Hepatocyte (in vitro differentiated cells): ENCODE measurements around the gene PDE11A.

ENCODE experiments used
- EZH2 ChIP-seq: fragments of 200-600 bp; sonication (generic); IDR thresholded peaks from 2 replicates; pipeline ENCODE4 v1.6.1; 2016; ENCODE audit warnings: antibody characterized with exemption, mild to moderate bottlenecking, borderline replicate concordance
- EZH2phosphoT487 ChIP-seq: fragments of 200-600 bp; sonication (generic); IDR thresholded peaks from one replicate; pipeline ENCODE4 v1.6.1; 2018; ENCODE audit warnings: antibody characterized with exemption, mild to moderate bottlenecking, low read depth, moderate library complexity; ENCODE audit not compliant: unreplicated experiment, severe bottlenecking
- TF ChIP-seq, protein P1 (sequence below): fragments of 200-600 bp; sonication (generic); IDR thresholded peaks from 2 replicates; pipeline ENCODE4 v1.5.1; 2016; ENCODE audit warnings: antibody characterized with exemption, mild to moderate bottlenecking; ENCODE audit not compliant: poor library complexity

DNA sequence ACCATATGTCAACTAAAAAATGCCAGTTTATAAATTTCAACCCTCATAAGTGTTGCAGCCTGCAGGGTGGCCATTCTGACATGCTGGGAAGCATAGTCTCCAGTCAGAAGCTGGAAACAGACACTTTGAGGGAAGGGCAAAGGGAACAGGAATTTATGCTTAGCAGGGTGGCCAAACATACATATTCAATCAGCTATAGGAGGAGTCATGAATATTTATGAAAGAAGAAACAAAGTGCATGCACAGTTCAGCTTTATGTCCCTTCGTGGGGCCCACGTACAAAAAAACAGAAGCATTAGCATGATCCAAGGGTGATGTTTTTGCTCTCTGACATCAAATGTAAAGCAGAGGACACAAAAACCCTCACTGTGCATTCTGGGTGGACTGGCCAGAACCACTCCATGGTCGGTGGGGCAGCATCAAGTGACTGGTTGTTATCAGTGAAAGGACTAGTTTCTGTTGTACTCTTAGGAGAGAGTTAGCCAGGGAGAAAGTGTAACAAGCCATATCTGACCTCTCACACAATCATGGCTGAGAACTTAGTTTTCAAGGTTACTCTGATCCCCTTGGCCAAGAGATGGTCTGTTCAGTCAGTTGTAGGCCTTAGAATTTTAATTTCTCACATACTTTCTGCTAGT is 9.9 kb upstream of the PDE11A start:
- TF ChIP-seq, protein P1, sequence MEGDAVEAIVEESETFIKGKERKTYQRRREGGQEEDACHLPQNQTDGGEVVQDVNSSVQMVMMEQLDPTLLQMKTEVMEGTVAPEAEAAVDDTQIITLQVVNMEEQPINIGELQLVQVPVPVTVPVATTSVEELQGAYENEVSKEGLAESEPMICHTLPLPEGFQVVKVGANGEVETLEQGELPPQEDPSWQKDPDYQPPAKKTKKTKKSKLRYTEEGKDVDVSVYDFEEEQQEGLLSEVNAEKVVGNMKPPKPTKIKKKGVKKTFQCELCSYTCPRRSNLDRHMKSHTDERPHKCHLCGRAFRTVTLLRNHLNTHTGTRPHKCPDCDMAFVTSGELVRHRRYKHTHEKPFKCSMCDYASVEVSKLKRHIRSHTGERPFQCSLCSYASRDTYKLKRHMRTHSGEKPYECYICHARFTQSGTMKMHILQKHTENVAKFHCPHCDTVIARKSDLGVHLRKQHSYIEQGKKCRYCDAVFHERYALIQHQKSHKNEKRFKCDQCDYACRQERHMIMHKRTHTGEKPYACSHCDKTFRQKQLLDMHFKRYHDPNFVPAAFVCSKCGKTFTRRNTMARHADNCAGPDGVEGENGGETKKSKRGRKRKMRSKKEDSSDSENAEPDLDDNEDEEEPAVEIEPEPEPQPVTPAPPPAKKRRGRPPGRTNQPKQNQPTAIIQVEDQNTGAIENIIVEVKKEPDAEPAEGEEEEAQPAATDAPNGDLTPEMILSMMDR: no peak
- no peak for TF ChIP-seq EZH2phosphoT487
- no peak for TF ChIP-seq EZH2
